Caco-2 (cell line): Measurements from ENCODE around the gene C1R. TPM values are rescaled to one million over a fixed set of nuclear protein-coding genes. Genes with fewer than 3 reads are reported as not detected.
A peak's percentile ranks its signal among the peaks of the same experiment; 100 is the strongest.
"Not testable (repeated sequence)": the region's sequence is repeated elsewhere in the genome, so short reads cannot be mapped to it uniquely, and the experiment has no call there.

Experiments
- BruUV-seq: library from RNA; stranded (reverse); fragments of 400-500 nt; replicated peaks from 2 replicates; lab custom pipeline; 2021; lab: Mats Ljungman, UMichigan
- CTCF ChIA-PET: fragments of 300-600 bp; sonication (Branson Sonifier 250); formaldehyde crosslinking; loops from one replicate; lab custom pipeline; 2022; ENCODE audit warnings: antibody characterized with exemption; lab: Charles Lee
- POLR2A ChIA-PET: fragments of 300-600 bp; sonication (Branson Sonifier 250); formaldehyde crosslinking; loops from one replicate; lab custom pipeline; 2022; ENCODE audit warnings: antibody characterized with exemption; lab: Charles Lee
- DNase-seq, 2 experiments: peaks; one replicate each; pipeline versions ENCODE4 v3.0.0 to v3.0.0-alpha.2; 2020 to 2022
- H3K27me3 ChIP-seq: replicated peaks from 2 replicates; pipeline ENCODE4 v1.6.0; 2011; ENCODE audit warnings: low read length; ENCODE audit not compliant: control insufficient read depth, insufficient read depth
- H3K36me3 ChIP-seq: 2 replicates; pipeline ENCODE4 v1.5.1; 2011; ENCODE audit warnings: low read length; ENCODE audit not compliant: control insufficient read depth, insufficient read depth
- H3K4me1 ChIP-seq: fragments of 250-450 bp; sonication (Bioruptor Pico); 2 replicates; pipeline ENCODE4 v1.5.1; 2020; ENCODE audit warnings: mild to moderate bottlenecking
- H3K4me3 ChIP-seq: 2 replicates; pipeline ENCODE4 v1.5.1; 2011; ENCODE audit warnings: low read depth, mild to moderate bottlenecking, control low read depth, low read length
- H3K9me3 ChIP-seq: fragments of 250-450 bp; sonication (Bioruptor Pico); 2 replicates; pipeline ENCODE4 v1.5.1; 2020; ENCODE audit warnings: mild to moderate bottlenecking, moderate library complexity
- H3K27ac Mint-ChIP-seq: one replicate; pipeline ENCODE4 v1.8.0; 2022; ENCODE audit warnings: mixed read lengths; ENCODE audit not compliant: unreplicated experiment
- H3K27me3 Mint-ChIP-seq: one replicate; pipeline ENCODE4 v1.8.0; 2022; ENCODE audit warnings: mixed read lengths; ENCODE audit not compliant: insufficient read depth, unreplicated experiment
- H3K36me3 Mint-ChIP-seq: one replicate; pipeline ENCODE4 v1.8.0; 2022; ENCODE audit warnings: mild to moderate bottlenecking, mixed read lengths; ENCODE audit not compliant: insufficient read depth, unreplicated experiment
- H3K4me1 Mint-ChIP-seq: one replicate; pipeline ENCODE4 v1.8.0; 2022; ENCODE audit warnings: low read depth, mixed read lengths; ENCODE audit not compliant: unreplicated experiment
- H3K4me3 Mint-ChIP-seq: one replicate; pipeline ENCODE4 v1.8.0; 2022; ENCODE audit warnings: mild to moderate bottlenecking, moderate library complexity, mixed read lengths; ENCODE audit not compliant: unreplicated experiment
- H3K9me3 Mint-ChIP-seq: one replicate; pipeline ENCODE4 v1.8.0; 2022; ENCODE audit warnings: mixed read lengths; ENCODE audit not compliant: unreplicated experiment
- CTCF ChIP-seq, 2 experiments: fragments of 200-600 bp in 1 of 2; IDR thresholded peaks; 1 replicate in 1 of 2; 2 replicates in 1 of 2; pipeline versions ENCODE4 v1.5.1 to v1.8.0; 2011 to 2022; ENCODE audit warnings: antibody characterized with exemption in 1 of 2, control low read depth in 1 of 2, inconsistent platforms in 1 of 2, low read depth in 1 of 2, low read length in 1 of 2, mild to moderate bottlenecking in 1 of 2, moderate library complexity in 1 of 2; ENCODE audit not compliant: insufficient read depth in 1 of 2, severe bottlenecking in 1 of 2, unreplicated experiment in 1 of 2
- intact Hi-C: fragments of 100-400 bp; cut with micrococcal nuclease; formaldehyde crosslinking; loops from one replicate; pipeline ENCODE4 v1.10.0; 2022; ENCODE audit not compliant: unreplicated experiment
- total RNA-seq: library from RNA; stranded (reverse); gene quantifications from 2 replicates; pipeline ENCODE4 v1.2.3, GENCODE V29; 2022

The C1R gene
- total RNA-seq, 1 experiment from 2014 or later = 3.9 TPM

- Mint-ChIP-seq H3K4me3 (no peak overlapping the region), H3K36me3 (no peaks in the 10 kb centered on the region), H3K27me3 (peaks cover 4% of the 10 kb centered on the region), H3K4me1 (peaks cover 21% of the 10 kb centered on the region), H3K27ac (peak overlapping the region; percentile 38), H3K9me3 (peaks cover 10% of the 10 kb centered on the region)
- no peaks in the 10 kb centered on the region for H3K27me3 ChIP-seq
- DNase-seq = no peak
- no peaks in the 10 kb centered on the region for H3K9me3 ChIP-seq
- H3K4me3 ChIP-seq = no peak overlapping the region
- BruUV-seq = no TSS peak
- no peak for TF ChIP-seq CTCF (IDR thresholded peaks at IDR 0.05; ENCODE audit: insufficient read depth in 1 of 2, low read depth in 1 of 2, low read length in 1 of 2, severe bottlenecking in 1 of 2, unreplicated experiment in 1 of 2)
- CTCF ChIA-PET = interaction anchor here (0.6 to 3.0 kb wide), 6 partner anchors 31 to 1044 kb away, joined by 3 to 26 read pairs (median 6); partner anchors contain the start of gene C1RL
- H3K36me3 ChIP-seq = no peaks in the 10 kb centered on the region
- intact Hi-C loops = loop anchor here (1.0 kb wide), 5 partner anchors 33 to 579 kb away; partner anchors contain the start of genes C1R and C1RL
- H3K4me1 ChIP-seq = peaks cover 20% of the 10 kb centered on the region
- POLR2A ChIA-PET = interaction anchor here (1.5 kb wide), 1 partner anchor 48 kb away, joined by 4 read pairs; no protein-coding TSS in a partner anchor
These were observed 32.5 kb downstream of the C1R start for GRCh38 chr12:7059780-7060179.

- ChIA-PET POLR2A (interaction anchor here (1.4 kb wide), 1 partner anchor 115 kb away, joined by 6 read pairs; the partner anchor contains the start of genes C12orf57 and RNU7-1), CTCF (interaction anchor here (1.3 to 3.0 kb wide), 2 partner anchors 50 to 54 kb away, joined by 8 to 26 read pairs; partner anchors contain the start of gene C1RL)
- Mint-ChIP-seq H3K36me3 (no peaks in the 10 kb centered on the region), H3K27me3 (peaks cover 7% of the 10 kb centered on the region), H3K4me1 (peaks cover 25% of the 10 kb centered on the region), H3K9me3 (peaks cover 16% of the 10 kb centered on the region), H3K27ac (no peak overlapping the region), H3K4me3 (no peak overlapping the region)
- H3K36me3 ChIP-seq = no peaks in the 10 kb centered on the region
- H3K4me3 ChIP-seq = no peak overlapping the region
- DNase-seq = no peak
- H3K27me3 ChIP-seq = no peaks in the 10 kb centered on the region
- BruUV-seq = no TSS peak
- H3K9me3 ChIP-seq = no peaks in the 10 kb centered on the region
- intact Hi-C loops = no loop called here
- TF ChIP-seq CTCF (IDR thresholded peaks at IDR 0.05; ENCODE audit: insufficient read depth in 1 of 2, low read depth in 1 of 2, low read length in 1 of 2, severe bottlenecking in 1 of 2, unreplicated experiment in 1 of 2) = no peak
- peaks cover 20% of the 10 kb centered on the region for H3K4me1 ChIP-seq
These were observed 33.3 kb downstream of the C1R start for GRCh38 chr12:7058850-7059395.

- no peak overlapping the region for H3K27ac Mint-ChIP-seq
- no peak overlapping the region for H3K4me3 ChIP-seq
- no peak for DNase-seq
- POLR2A ChIA-PET = interaction anchor here (1.4 kb wide), 1 partner anchor 114 kb away, joined by 6 read pairs; the partner anchor contains the start of genes C12orf57 and RNU7-1
- peaks cover 27% of the 10 kb centered on the region for H3K4me1 Mint-ChIP-seq
- CTCF ChIA-PET = interaction anchor here (1.0 to 1.4 kb wide), 3 partner anchors 46 to 55 kb away, joined by 3 to 8 read pairs (median 3); no protein-coding TSS in a partner anchor
- H3K4me1 ChIP-seq = peaks cover 20% of the 10 kb centered on the region
- no peak overlapping the region for H3K4me3 Mint-ChIP-seq
- intact Hi-C loops = no loop called here
- TF ChIP-seq CTCF (IDR thresholded peaks at IDR 0.05; ENCODE audit: insufficient read depth in 1 of 2, low read depth in 1 of 2, low read length in 1 of 2, severe bottlenecking in 1 of 2, unreplicated experiment in 1 of 2) = no peak
- H3K36me3 Mint-ChIP-seq = no peaks in the 10 kb centered on the region
- no peaks in the 10 kb centered on the region for H3K9me3 ChIP-seq
- peaks cover 19% of the 10 kb centered on the region for H3K9me3 Mint-ChIP-seq
- peaks cover 7% of the 10 kb centered on the region for H3K27me3 Mint-ChIP-seq
- H3K36me3 ChIP-seq = no peaks in the 10 kb centered on the region
- no TSS peak for BruUV-seq
- no peaks in the 10 kb centered on the region for H3K27me3 ChIP-seq
These were observed 33.9 kb downstream of the C1R start for GRCh38 chr12:7058163-7058845.

GRCh38 chr12:7055736-7056135 is 36.5 kb downstream of the C1R start:
- H3K4me3 Mint-ChIP-seq, H3K27me3 ChIP-seq, DNase-seq, intact Hi-C loops, BruUV-seq, H3K4me3 ChIP-seq, H3K9me3 ChIP-seq, H3K36me3 Mint-ChIP-seq, H3K36me3 ChIP-seq, H3K27ac Mint-ChIP-seq: not testable (repeated sequence)
- Mint-ChIP-seq H3K9me3 (peaks cover 29% of the 10 kb centered on the region), H3K4me1 (peaks cover 25% of the 10 kb centered on the region), H3K27me3 (peaks cover 21% of the 10 kb centered on the region)
- POLR2A ChIA-PET = interaction anchor here (0.6 kb wide), 2 partner anchors 18 to 111 kb away, joined by 3 to 5 read pairs; no protein-coding TSS in a partner anchor
- CTCF ChIA-PET = interaction anchor here (0.6 to 1.1 kb wide), 3 partner anchors 17 to 91 kb away, joined by 3 read pairs; no protein-coding TSS in a partner anchor
- peaks cover 17% of the 10 kb centered on the region for H3K4me1 ChIP-seq
